Inflammatory macrophage (primary cell): Measurements from ENCODE around the gene STRA6.

ENCODE experiments used
- DNase-seq, 2 donors: peaks; one replicate each; pipeline ENCODE4 v3.0.0-alpha.2; 2020 to 2022

The STRA6 gene

DNA sequence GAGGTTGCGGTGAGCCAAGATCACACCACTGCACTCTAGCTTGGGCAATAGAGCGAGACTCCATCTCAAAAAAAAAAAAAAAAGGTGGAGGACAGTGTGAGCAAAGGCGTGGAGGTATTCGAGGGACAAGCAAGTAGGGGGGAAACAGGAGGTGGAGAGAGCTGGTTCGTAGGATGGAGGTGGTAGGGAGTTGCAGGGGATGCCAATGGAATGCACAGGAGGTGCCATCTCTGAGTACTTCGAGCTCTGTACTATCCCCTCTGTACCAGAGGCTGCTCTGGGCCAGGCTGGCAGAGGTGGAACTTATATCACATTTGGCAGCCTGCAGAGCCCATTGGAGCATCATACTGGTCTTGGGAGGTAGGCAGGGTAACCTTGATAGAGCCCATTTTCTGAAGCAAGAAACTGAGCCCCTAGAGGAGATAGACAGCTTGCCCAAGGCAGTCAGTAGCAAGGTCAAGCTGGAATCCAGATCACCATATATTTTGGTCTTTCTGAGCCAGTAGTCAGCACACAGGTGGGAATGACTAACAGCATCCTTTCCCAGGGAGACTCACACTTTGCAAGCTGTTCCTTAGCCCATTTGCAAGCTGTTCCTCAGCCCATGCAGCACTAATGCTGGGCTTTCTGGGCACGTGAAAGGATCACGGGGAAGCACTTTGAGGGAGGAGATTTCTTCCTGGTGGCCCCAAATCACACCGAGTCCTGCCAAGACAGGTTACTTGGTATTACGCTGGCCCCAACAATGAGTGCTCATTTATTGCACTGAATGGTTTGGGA lies 24.4 kb upstream of the STRA6 start:
- DNase-seq = no peak

DNA sequence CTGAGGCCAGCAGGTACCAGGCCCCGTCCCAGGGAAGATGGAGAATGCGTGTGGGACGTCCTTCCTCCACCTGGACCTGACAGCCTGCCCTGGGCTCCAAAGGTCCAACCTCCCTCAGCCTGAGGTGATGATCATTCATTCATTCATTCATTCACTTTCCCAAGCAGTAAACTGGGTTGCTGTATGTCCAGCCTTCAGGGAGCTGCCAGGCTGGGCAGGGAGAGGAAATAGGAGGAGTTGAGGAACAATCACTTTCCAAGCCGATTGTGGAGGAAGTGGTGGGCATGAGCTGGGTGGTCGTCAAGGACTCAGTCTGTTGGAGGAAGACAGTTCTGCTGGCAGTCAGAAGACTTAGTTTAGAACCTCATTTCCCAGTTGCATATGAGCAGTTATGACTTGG lies 23.3 kb upstream of the STRA6 start:
- no peak for DNase-seq

- DNase-seq = no peak
These were observed 19.9 kb upstream of the STRA6 start for GRCh38 chr15:74222240-74223119.

- DNase-seq = no peak
These were observed 19.0 kb upstream of the STRA6 start for GRCh38 chr15:74221399-74222239.

DNA sequence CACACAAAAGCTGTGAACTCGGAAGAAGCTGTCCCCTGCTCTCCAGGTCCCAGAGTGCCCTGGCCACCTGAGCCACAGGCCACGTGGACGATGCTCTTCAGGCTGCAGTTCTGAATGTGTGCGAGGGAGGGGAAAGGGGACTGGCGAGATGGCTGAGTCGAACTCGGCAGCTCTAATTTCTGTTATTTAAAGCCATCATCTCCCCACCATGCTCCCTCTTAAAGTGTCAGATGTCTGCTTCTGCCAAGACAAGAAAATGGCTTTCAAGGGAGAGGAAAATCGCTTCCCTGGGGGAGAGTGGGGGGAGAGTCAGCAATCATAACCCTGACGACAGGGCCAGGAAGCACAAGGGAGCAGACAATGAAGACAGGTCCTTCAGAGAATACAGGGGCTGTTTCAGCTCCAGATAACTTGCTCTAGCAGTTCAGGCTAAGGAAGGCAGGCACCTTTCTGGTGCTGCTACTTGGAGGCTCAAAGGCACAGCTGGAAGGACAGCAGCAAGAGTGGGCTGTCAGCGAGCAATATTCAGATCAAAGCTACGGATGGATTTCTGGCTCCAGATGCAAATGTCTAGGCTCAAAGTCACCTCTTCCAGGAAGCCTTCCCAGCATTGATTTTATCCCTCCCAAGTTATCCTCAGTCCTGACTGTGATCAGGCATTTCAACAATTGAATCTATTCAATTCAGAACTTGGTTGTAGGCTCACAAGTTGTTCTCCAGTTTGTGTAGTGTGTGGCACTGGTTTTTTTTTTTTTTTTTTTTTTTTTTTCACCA lies 18.1 kb upstream of the STRA6 start:
- no peak for DNase-seq

GRCh38 chr15:74217907-74218885 lies 15.6 kb upstream of the STRA6 start:
- DNase-seq = no peak

GRCh38 chr15:74216949-74217348 lies 14.4 kb upstream of the STRA6 start:
- DNase-seq = no peak

DNA sequence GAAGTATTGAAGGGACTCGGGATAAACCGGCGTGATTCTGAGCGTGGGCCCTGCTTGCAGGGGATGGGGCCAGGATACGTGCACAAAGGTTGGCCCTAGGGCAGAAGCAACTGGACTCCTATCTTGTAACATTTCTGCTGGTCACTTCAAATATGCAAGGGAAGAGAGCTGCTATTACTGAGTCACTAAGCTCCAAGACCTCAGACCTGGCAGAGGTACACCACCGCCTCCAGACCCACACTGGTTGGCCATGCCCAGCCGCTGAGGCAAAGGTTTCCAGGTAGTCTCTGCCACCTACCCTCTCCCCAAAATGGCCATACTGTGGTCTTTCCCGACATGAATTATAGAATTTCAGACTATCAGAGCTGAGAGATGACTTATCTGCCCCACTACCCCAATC lies 13.4 kb upstream of the STRA6 start:
- DNase-seq = no peak

DNA sequence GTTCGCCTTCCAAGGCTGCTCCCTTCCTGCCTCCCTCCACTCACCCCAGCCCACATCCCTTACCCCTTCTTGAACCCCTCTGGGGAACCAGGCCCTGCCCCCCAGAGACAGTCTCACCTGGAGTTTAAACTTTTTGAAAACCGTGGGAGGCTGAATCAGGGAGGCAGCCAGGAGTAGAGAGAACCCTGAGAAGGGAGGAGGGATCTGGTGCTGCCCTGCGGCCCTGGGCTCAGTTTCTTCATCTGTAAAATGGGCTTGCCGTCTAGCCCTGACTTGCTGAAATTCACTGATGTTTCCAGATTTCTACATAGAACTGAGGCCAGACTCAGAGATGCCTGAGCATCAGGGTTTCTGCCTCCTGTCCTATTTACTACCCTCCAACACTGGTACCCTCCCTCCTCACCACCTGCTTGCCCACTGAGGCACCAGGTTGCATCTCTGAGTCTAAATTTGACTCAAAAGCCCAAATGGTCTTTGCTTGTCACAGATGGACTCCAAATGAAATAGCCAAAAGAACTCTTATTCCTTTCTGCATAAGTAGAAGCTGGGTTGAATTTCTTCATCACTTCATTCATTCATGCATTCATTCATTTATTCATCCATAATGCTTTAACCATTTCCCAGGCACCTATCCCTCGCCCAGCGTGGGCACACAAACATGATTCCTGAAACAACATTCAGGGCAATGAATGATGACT lies 11.9 kb upstream of the STRA6 start:
- no peak for DNase-seq

DNA sequence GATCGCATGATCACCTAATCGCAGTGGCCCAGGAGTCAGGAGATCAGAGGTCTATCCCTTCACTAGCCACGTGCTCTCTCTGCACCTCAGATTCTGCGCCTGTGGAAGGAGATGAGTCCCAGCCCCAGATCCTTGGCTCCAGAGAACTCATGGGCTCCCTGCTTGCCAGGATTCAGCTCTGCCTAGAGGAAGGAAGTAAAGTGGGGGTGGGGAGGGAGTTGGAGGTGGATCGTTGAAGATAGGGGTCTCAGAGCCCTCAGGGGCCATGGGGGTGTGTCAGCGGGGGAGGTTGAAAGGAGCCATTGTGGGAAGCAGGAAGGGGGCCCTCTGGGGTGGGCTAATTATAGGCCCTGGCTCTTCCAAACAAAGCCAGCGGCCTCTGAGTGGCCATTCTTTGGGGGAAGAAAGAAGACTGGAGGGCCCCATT lies 11.3 kb upstream of the STRA6 start:
- DNase-seq = no peak

- no peak for DNase-seq
These were observed 9.9 kb upstream of the STRA6 start for GRCh38 chr15:74212494-74212893.

DNA sequence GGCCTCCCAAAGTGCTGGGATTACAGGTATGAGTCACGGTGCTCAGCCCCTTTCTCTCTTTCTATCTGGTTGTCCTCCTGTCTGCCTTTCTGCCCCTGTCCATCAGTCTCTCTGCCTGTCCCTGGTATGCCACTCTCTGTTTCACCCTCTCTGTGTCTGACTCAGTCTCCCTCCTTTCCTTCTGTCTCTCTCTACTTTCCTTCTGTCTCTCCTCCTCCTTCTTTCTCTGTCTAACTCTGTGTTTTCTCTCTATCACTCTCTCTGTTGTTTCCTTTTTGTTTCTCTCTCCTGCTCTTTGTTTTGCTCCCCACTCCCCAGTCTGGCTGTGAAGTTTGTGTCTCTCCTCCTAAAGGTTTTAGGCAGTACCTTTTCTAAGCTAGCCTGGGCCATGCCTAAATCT lies 9.1 kb upstream of the STRA6 start:
- DNase-seq = no peak

- DNase-seq = no peak
These were observed 8.1 kb upstream of the STRA6 start for GRCh38 chr15:74210729-74211128.

GRCh38 chr15:74209997-74210671 lies 7.5 kb upstream of the STRA6 start:
- no peak for DNase-seq

GRCh38 chr15:74209560-74209958 lies 7.0 kb upstream of the STRA6 start:
- no peak for DNase-seq

GRCh38 chr15:74208901-74209559 lies 6.4 kb upstream of the STRA6 start:
- DNase-seq = no peak

DNA sequence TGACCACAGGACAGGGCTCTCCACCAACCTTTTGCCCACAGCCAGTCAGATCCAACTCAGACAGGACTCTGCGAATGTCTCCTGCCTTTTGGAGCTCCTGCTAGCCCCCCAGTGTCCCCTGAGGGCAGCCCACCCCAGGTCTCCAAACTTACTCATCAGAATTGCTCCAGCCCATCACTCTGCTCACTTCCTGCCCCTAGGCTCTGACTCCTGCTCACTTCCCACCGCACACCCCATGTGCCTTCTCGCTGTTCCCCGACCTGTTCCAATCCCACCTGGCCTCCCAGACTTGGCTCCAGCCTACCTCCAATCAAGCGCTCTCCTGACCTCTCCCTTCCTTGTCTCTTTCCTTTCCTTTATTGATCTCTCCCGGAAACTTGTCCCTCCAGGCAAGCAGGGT lies 5.9 kb upstream of the STRA6 start:
- DNase-seq = no peak

DNA sequence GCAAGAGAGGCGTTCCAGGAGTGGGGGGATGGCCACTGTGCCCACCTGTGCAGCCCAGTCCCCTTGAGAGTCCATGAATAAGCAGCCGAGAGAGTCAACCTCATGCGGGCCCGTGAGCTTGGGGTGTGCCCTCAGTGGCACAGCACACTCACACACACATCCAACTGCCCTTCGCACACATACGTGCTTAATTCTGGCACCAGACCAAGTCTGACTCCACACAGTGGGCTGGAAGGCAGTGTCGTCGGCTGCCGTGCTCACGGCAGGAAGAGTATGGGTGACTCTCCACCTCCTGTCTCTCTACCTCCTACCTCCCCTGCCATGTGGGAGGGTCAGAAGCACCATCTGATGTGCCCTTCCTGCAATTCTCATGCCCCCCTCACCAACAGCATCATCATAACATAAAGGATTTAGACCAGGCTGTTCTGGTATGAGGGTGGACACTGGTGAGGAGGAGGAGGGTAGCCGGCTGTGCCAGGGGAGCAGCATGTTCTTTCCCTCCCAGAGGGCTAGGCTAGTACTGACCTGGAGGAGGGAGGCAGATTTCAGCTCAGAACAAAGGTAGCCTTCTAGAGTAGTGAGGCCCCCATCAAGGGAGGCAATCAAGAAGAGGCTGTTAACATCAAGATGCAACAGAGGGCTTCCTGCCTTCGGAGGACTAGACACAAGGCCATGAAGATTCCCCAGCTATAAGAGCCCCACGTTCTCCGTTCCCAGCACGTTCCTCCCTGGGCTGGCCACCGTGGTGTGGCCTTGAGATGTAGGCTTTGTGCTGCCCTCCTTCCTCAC lies 5.3 kb upstream of the STRA6 start:
- no peak for DNase-seq
